Neural progenitor cell (in vitro differentiated cells): ENCODE results near the gene RSPH9.
"Not testable (repeated sequence)": the region's sequence is repeated elsewhere in the genome, so short reads cannot be mapped to it uniquely, and the experiment has no call there.

Source experiments
- CTCF ChIP-seq: fragments of 200-600 bp; sonication (generic); IDR thresholded peaks from 2 replicates; pipeline ENCODE4 v1.5.1; 2017; ENCODE audit warnings: antibody characterized with exemption, mild to moderate bottlenecking
- EZH2 ChIP-seq: fragments of 200-600 bp; sonication (generic); IDR thresholded peaks from 2 replicates; pipeline ENCODE4 v1.6.1; 2017; ENCODE audit warnings: antibody characterized with exemption, mild to moderate bottlenecking, moderate library complexity
- EZH2phosphoT487 ChIP-seq: fragments of 200-600 bp; sonication (generic); IDR thresholded peaks from 2 replicates; pipeline ENCODE4 v1.6.1; 2017; ENCODE audit warnings: antibody characterized with exemption

- TF ChIP-seq CTCF, EZH2, EZH2phosphoT487: not testable (repeated sequence)
Observed at GRCh38 chr6:43652822-43653221, 8.0 kb downstream of the RSPH9 start.
